Ishikawa (cell line): ENCODE measurements around the gene OR10G3.

Experiments
- EP300 ChIP-seq: IDR thresholded peaks from 2 replicates; pipeline ENCODE4 v1.6.1; 2012; ENCODE audit warnings: borderline replicate concordance
- NFIC ChIP-seq: IDR thresholded peaks from 2 replicates; pipeline ENCODE4 v1.6.1; 2012
- RAD21 ChIP-seq: IDR thresholded peaks from 2 replicates; pipeline ENCODE4 v1.6.1; 2012; ENCODE audit warnings: low read depth
- TAF1 ChIP-seq: IDR thresholded peaks from 2 replicates; pipeline ENCODE4 v1.6.1; 2012; ENCODE audit warnings: low read depth, mild to moderate bottlenecking
- TEAD4 ChIP-seq: IDR thresholded peaks from 2 replicates; pipeline ENCODE4 v1.6.1; 2012
- YY1 ChIP-seq: IDR thresholded peaks from 2 replicates; pipeline ENCODE4 v1.6.1; 2012; ENCODE audit warnings: low read depth
- TF ChIP-seq, protein P1 (sequence below): IDR thresholded peaks from 2 replicates; pipeline ENCODE4 v1.6.1; 2012; ENCODE audit warnings: low read depth, mild to moderate bottlenecking
- TF ChIP-seq, protein P2 (sequence below): IDR thresholded peaks from 2 replicates; pipeline ENCODE4 v1.6.1; 2012

DNA sequence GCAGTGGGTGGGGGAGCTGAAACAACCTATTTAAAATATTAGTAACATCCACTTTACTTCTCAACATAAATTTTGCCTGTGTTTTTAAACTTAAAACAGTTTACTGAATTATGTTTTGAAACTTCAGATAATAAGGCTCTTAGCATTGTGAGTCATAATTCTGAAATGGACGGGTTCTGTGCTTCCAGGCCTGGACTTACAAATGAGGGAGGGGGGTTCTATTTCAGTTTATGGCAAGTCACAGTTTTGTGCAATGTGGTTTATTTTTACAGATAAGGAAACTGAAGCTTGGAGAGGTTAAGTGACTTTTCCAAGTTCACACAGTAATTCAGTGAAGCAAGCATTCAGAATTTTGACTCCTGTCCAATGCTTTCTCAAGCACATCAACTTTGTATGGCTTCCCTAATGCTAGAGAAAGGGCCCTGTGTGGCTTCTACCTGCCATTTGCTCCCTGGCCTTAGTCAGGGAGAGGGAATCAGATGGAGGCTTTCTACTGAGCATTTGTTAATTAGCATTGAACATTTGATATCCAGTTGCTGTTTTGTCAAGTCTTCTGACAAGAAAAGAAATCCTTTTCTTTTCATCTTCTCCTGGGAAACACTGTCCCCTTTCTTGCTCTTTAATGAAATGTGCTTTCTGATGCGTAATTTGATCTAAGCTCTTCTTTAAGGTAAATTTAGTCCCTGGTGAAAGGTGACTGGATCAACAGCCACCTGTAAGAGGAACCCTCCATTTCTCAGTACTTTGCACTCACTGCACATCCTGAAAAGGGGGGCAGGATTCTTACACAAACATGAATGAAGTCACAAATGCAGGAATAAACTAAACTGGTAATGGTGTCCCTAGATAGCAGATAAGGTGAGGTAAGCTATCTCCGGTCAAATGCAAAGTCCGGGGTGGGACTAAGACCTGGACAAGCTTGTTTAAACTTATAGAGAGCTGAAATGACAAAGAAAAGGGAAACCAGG, 51.2 kb downstream of the OR10G3 start:
- TF ChIP-seq RAD21: no peak
- TF ChIP-seq EP300: no peak
- no peak for TF ChIP-seq YY1
- TF ChIP-seq TAF1: no peak
- no peak for TF ChIP-seq NFIC
- TF ChIP-seq TEAD4: no peak
- TF ChIP-seq, protein P1, sequence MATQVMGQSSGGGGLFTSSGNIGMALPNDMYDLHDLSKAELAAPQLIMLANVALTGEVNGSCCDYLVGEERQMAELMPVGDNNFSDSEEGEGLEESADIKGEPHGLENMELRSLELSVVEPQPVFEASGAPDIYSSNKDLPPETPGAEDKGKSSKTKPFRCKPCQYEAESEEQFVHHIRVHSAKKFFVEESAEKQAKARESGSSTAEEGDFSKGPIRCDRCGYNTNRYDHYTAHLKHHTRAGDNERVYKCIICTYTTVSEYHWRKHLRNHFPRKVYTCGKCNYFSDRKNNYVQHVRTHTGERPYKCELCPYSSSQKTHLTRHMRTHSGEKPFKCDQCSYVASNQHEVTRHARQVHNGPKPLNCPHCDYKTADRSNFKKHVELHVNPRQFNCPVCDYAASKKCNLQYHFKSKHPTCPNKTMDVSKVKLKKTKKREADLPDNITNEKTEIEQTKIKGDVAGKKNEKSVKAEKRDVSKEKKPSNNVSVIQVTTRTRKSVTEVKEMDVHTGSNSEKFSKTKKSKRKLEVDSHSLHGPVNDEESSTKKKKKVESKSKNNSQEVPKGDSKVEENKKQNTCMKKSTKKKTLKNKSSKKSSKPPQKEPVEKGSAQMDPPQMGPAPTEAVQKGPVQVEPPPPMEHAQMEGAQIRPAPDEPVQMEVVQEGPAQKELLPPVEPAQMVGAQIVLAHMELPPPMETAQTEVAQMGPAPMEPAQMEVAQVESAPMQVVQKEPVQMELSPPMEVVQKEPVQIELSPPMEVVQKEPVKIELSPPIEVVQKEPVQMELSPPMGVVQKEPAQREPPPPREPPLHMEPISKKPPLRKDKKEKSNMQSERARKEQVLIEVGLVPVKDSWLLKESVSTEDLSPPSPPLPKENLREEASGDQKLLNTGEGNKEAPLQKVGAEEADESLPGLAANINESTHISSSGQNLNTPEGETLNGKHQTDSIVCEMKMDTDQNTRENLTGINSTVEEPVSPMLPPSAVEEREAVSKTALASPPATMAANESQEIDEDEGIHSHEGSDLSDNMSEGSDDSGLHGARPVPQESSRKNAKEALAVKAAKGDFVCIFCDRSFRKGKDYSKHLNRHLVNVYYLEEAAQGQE: no peak
- TF ChIP-seq, protein P2, sequence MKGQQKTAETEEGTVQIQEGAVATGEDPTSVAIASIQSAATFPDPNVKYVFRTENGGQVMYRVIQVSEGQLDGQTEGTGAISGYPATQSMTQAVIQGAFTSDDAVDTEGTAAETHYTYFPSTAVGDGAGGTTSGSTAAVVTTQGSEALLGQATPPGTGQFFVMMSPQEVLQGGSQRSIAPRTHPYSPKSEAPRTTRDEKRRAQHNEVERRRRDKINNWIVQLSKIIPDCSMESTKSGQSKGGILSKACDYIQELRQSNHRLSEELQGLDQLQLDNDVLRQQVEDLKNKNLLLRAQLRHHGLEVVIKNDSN: no peak
